ENCODE results near the gene TRIP10.

Gene TRIP10

DNA sequence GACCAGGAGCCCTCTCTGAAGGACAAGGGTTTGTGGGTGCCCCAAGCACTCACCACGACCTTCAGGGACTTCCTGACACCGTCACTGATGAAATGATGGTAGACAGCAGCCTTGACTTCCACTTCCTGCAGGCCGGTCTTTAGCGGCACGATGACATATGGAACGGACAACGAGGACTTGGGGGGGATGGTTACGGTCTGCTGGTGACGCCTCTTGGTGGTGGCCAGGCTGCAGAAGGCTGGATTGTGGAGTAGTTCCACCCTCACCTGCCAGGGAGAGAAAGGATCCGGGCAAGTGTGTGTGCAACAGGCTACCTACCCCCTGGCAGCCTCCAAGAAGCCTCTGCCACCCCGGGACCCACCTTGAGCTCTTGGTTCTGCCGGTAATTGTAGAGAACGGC lies 42.2 kb upstream of the TRIP10 start:
- Histone ChIP-seq H3K79me2 (ENCODE audit: insufficient read depth, low read depth) (no peaks in the 10 kb centered on the region), H3K4me3 (IDR thresholded peaks at IDR 0.05; ENCODE audit: insufficient read depth, low read depth, low read length) (no peak overlapping the region), H2AFZ (ENCODE audit: low read depth) (no peak overlapping the region), H3K4me2 (no peak overlapping the region), H3K36me3 (ENCODE audit: insufficient read depth) (no peaks in the 10 kb centered on the region), H3K4me1 (ENCODE audit: low read depth, poor library complexity, severe bottlenecking) (no peaks in the 10 kb centered on the region), H3K27ac (no peak overlapping the region), H3K9ac (no peak overlapping the region), H3K27me3 (ENCODE audit: insufficient read depth, low read depth) (no peaks in the 10 kb centered on the region; the same call in 1 of the 2 replicates), H4K20me1 (ENCODE audit: insufficient read depth) (no peaks in the 10 kb centered on the region)
- TF ChIP-seq, protein P1, sequence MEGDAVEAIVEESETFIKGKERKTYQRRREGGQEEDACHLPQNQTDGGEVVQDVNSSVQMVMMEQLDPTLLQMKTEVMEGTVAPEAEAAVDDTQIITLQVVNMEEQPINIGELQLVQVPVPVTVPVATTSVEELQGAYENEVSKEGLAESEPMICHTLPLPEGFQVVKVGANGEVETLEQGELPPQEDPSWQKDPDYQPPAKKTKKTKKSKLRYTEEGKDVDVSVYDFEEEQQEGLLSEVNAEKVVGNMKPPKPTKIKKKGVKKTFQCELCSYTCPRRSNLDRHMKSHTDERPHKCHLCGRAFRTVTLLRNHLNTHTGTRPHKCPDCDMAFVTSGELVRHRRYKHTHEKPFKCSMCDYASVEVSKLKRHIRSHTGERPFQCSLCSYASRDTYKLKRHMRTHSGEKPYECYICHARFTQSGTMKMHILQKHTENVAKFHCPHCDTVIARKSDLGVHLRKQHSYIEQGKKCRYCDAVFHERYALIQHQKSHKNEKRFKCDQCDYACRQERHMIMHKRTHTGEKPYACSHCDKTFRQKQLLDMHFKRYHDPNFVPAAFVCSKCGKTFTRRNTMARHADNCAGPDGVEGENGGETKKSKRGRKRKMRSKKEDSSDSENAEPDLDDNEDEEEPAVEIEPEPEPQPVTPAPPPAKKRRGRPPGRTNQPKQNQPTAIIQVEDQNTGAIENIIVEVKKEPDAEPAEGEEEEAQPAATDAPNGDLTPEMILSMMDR (conservative IDR thresholded peaks at IDR 0.05; ENCODE audit: low read depth, low read length) = no peak

DNA sequence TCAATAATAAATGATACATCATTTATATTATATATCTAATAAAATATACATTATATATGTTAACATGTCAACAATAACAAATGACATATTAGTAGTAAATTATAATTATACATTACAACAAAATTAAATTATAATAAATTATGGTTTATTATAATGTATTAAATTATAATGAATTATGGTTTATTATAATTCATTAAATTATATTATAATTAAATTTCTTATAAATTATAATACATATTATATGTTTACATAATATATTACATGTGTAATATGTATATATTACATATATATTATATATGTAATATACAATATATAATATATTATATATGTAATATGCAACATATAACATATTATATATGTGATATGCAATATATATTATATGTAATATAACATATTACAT lies 39.5 kb upstream of the TRIP10 start:
- H3K4me2 ChIP-seq = no peak overlapping the region
- H3K4me3 ChIP-seq (IDR thresholded peaks at IDR 0.05; ENCODE audit: insufficient read depth, low read depth, low read length) = no peak overlapping the region
- H3K79me2 ChIP-seq (ENCODE audit: insufficient read depth, low read depth) = no peaks in the 10 kb centered on the region
- H2AFZ ChIP-seq (ENCODE audit: low read depth) = no peak overlapping the region
- H3K4me1 ChIP-seq (ENCODE audit: low read depth, poor library complexity, severe bottlenecking) = no peaks in the 10 kb centered on the region
- no peak overlapping the region for H3K27ac ChIP-seq
- H3K36me3 ChIP-seq (ENCODE audit: insufficient read depth) = no peaks in the 10 kb centered on the region
- no peak overlapping the region for H3K9ac ChIP-seq
- no peaks in the 10 kb centered on the region; the same call in 1 of the 2 replicates for H3K27me3 ChIP-seq (ENCODE audit: insufficient read depth, low read depth)
- no peaks in the 10 kb centered on the region for H4K20me1 ChIP-seq (ENCODE audit: insufficient read depth)
- TF ChIP-seq, protein P1 (conservative IDR thresholded peaks at IDR 0.05; ENCODE audit: low read depth, low read length) = no peak

DNA sequence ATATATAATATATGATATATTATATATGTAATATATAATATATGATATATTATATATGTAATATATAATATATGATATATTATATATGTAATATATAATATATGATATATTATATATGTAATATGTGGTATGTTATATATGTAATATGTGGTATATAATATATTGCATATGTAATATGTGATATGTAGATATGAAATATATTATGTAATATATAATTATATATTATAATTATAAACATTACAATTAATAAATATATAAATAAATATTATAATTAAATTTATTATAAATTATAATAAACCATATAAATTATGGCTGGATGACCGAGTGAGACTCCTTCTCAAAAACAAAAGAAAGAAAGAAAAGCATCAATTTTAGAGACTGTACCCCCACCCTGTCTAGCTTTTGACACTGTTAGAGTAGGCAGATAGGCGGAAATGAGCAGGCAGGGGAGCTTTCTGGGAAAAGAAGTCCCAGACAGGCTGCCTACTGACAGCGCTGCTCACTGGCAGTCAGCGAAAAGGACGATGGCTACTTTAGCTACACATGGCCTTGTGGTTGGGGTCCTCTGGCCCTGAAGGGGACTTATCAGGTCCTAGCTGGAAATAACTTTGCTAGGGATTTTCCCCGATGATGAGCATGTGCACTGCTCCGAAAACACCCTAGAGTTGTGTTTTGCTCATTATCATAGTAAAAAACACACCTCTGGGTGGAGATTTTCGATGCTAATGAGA lies 38.7 kb upstream of the TRIP10 start:
- Histone ChIP-seq H2AFZ (ENCODE audit: low read depth) (no peak overlapping the region), H3K36me3 (ENCODE audit: insufficient read depth) (no peaks in the 10 kb centered on the region), H3K4me2 (no peak overlapping the region), H3K27me3 (ENCODE audit: insufficient read depth, low read depth) (no peaks in the 10 kb centered on the region; the same call in 1 of the 2 replicates), H3K4me1 (ENCODE audit: low read depth, poor library complexity, severe bottlenecking) (no peaks in the 10 kb centered on the region), H4K20me1 (ENCODE audit: insufficient read depth) (no peaks in the 10 kb centered on the region), H3K27ac (no peak overlapping the region), H3K9ac (no peak overlapping the region), H3K4me3 (IDR thresholded peaks at IDR 0.05; ENCODE audit: insufficient read depth, low read depth, low read length) (no peak overlapping the region), H3K79me2 (ENCODE audit: insufficient read depth, low read depth) (no peaks in the 10 kb centered on the region)
- TF ChIP-seq, protein P1 (conservative IDR thresholded peaks at IDR 0.05; ENCODE audit: low read depth, low read length) = no peak

DNA sequence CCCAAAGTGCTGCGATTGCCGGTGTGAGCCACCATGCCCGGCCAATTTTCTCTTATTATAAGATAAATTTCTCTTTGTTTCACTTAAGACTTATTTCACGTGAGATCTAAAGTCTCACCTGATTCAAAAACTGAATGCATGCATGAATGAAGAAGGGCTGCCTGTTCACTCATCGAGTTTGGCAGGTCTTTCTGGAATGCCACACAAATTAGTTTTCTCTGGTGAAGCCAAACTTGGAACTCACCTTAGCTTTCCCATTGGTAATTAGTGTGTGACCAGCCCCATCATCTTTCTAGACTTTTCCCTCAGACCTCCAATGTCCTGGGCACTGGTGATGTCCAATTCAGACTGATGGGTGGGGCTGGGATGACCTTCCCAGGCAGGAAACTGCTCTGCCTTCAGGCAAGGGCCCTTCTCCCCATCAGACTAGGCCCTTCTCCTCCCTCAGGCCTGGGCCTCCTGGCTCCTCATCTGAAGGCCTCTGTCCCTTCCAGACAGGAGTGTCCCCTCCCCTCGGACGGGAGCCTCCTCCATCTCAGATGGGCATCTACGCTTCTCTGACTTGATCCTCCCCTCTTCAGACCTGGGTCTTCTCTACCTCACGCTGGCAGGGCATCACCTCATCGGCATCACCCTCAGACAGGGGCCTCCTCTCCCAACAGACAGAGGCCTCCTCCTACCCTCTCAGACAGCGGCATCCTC lies 33.4 kb upstream of the TRIP10 start:
- no peak overlapping the region for H3K9ac ChIP-seq
- H3K4me1 ChIP-seq (ENCODE audit: low read depth, poor library complexity, severe bottlenecking) = no peaks in the 10 kb centered on the region
- TF ChIP-seq, protein P1 (conservative IDR thresholded peaks at IDR 0.05; ENCODE audit: low read depth, low read length) = no peak
- H2AFZ ChIP-seq (ENCODE audit: low read depth) = no peak overlapping the region
- no peak overlapping the region for H3K27ac ChIP-seq
- no peaks in the 10 kb centered on the region for H3K36me3 ChIP-seq (ENCODE audit: insufficient read depth)
- H3K4me3 ChIP-seq (IDR thresholded peaks at IDR 0.05; ENCODE audit: insufficient read depth, low read depth, low read length) = no peak overlapping the region
- H4K20me1 ChIP-seq (ENCODE audit: insufficient read depth) = no peaks in the 10 kb centered on the region
- H3K4me2 ChIP-seq = no peak overlapping the region
- no peaks in the 10 kb centered on the region for H3K79me2 ChIP-seq (ENCODE audit: insufficient read depth, low read depth)
- peaks cover 30% of the 10 kb centered on the region for H3K27me3 ChIP-seq (ENCODE audit: insufficient read depth, low read depth)

Measured in KMS-11 (cell line).